ENCODE data around the gene KCTD14.

Gene KCTD14

GRCh38 chr11:78011301-78011700 lies 11.8 kb downstream of the KCTD14 start:
- TF ChIP-seq CTCF (IDR thresholded peaks at IDR 0.05; ENCODE audit: low read length, missing control alignments): no peak
- DNase-seq (ENCODE audit: low read depth): no peak
- no peak overlapping the region for H3K4me3 ChIP-seq (replicated peaks; ENCODE audit: low read depth, low read length)

GRCh38 chr11:78010755-78011154 lies 12.3 kb downstream of the KCTD14 start:
- no peak overlapping the region for H3K4me3 ChIP-seq (replicated peaks; ENCODE audit: low read depth, low read length)
- DNase-seq (ENCODE audit: low read depth): no peak
- no peak for TF ChIP-seq CTCF (IDR thresholded peaks at IDR 0.05; ENCODE audit: low read length, missing control alignments)

- DNase-seq (ENCODE audit: low read depth): no peak
- no peak overlapping the region for H3K4me3 ChIP-seq (replicated peaks; ENCODE audit: low read depth, low read length)
- no peak for TF ChIP-seq CTCF (IDR thresholded peaks at IDR 0.05; ENCODE audit: low read length, missing control alignments)
Measured at GRCh38 chr11:78010304-78010703, 12.8 kb downstream of the KCTD14 start.

GRCh38 chr11:78009062-78009461 lies 14.0 kb downstream of the KCTD14 start:
- no peak overlapping the region for H3K4me3 ChIP-seq (replicated peaks; ENCODE audit: low read depth, low read length)
- TF ChIP-seq CTCF (IDR thresholded peaks at IDR 0.05; ENCODE audit: low read length, missing control alignments): no peak
- DNase-seq (ENCODE audit: low read depth): no peak

GRCh38 chr11:78000193-78000592 lies 22.9 kb downstream of the KCTD14 start:
- peak; percentile 88 for DNase-seq (ENCODE audit: low read depth)
- no peak overlapping the region for H3K4me3 ChIP-seq (replicated peaks; ENCODE audit: low read depth, low read length)
- peak; percentile 79 for TF ChIP-seq CTCF (IDR thresholded peaks at IDR 0.05; ENCODE audit: low read length, missing control alignments)

- H3K4me3 ChIP-seq (replicated peaks; ENCODE audit: low read depth, low read length): no peak overlapping the region
- TF ChIP-seq CTCF (IDR thresholded peaks at IDR 0.05; ENCODE audit: low read length, missing control alignments): no peak
- DNase-seq (ENCODE audit: low read depth): no peak
Measured at GRCh38 chr11:77999446-78000030, 23.5 kb downstream of the KCTD14 start.
